ENCODE data around the gene TTLL6.
"Not testable (repeated sequence)": the region's sequence is repeated elsewhere in the genome, so short reads cannot be mapped to it uniquely, and the experiment has no call there.

- TF ChIP-seq CTCF (IDR thresholded peaks at IDR 0.05; ENCODE audit: insufficient read depth, low read depth, low read length); EZH2 (IDR thresholded peaks at IDR 0.05; ENCODE audit: insufficient read depth, low read length): not testable (repeated sequence)
Measured at GRCh38 chr17:48796163-48796522, 20.9 kb downstream of the TTLL6 start.

Data from astrocyte (in vitro differentiated cells and primary cell).